Stimulated activated CD8-positive, alpha-beta memory T cell treated with anti-CD3 and anti-CD28 coated beads, Interleukin-2, amount 100 ng/mL, for 1 hour (primary cell): ENCODE data around the gene FOLR1.
"Not testable (repeated sequence)": the region's sequence is repeated elsewhere in the genome, so short reads cannot be mapped to it uniquely, and the experiment has no call there.

Experiments used
- DNase-seq, 2 donors: peaks; one replicate each; pipeline ENCODE4 v3.0.0-alpha.2; 2020; ENCODE audit warnings: low read depth in 2 of 2

FOLR1 gene

DNA sequence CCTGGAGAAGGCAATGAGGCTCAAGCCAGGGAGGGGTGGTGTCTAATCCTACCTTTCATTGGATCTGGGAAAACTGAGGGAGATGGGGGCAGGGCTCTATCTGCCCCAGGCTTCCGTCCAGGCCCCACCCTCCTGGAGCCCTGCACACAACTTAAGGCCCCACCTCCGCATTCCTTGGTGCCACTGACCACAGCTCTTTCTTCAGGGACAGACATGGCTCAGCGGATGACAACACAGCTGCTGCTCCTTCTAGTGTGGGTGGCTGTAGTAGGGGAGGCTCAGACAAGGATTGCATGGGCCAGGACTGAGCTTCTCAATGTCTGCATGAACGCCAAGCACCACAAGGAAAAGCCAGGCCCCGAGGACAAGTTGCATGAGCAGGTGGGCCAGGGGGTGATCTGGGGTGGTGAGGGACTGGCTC lies at the start of gene FOLR1:
FOLR1 (plus strand) TSS at position 180 of the 421 bp plus-strand sequence; CDS start at position 214, 34 bp downstream.
- no peak for DNase-seq

DNA sequence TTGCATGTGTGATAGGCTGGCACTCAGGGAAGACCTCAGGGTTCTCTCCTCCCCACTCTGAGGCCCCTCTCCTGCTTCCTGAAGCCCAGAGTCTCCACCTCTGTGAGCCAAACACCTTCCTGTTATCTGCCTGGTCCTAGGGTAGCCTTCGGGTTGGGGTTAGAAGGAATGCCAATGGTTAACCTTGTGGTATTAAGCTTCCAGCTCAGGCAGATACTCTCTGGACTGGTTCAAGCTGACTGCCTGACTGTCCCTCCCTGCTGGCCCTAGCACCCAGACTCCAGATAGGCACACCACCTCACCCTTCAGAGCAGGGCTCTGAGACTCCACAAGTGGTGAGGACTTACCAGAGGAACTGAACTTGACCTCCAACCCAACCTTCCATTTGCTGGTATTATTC lies 49.4 kb upstream of the FOLR1 start:
- not testable (repeated sequence) for DNase-seq

- DNase-seq: no peak
These were observed 47.0 kb upstream of the FOLR1 start for GRCh38 chr11:72144807-72145565.

GRCh38 chr11:72146625-72147024 lies 45.3 kb upstream of the FOLR1 start:
- DNase-seq: no peak

DNA sequence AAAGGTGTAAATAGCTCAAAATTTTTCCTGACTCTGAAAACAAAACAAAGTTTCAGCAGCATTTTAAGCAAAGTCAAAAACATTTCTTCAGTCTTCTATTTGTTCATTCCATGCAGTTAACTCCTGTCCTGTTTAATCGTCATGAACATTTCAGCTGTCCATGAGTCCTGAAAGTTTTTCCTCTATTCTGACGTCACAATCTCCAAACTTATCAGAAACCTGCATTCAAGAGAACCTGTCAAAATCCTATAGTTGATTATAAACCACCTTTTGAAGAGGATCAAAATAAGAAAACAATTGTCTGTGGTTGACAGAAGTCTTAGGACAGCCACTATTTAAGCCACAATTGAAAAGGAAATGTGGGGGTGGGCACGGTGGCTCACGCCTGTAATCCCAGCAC lies 41.1 kb upstream of the FOLR1 start:
- no peak for DNase-seq

- DNase-seq: not testable (repeated sequence)
These were observed 38.1 kb upstream of the FOLR1 start for GRCh38 chr11:72153874-72154273.

DNA sequence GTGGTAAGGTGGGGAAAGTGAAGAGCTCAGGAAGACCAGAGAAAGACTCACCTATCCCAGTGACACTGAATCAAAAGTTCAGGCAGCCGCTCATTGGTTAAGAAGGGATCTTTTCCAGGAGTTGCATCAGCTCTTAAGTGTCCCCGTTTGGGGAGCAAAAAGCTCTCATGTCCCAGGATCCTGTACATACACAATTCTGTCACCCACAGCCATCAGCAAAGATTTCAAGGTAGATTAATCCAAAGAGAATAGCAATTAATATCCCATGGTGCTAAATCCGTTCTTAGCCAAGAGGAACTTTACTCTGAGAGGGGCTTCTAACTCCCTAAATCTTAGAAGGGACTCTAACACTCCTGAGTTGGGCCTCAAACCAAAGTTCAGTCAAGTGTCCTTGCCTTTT lies 37.1 kb upstream of the FOLR1 start:
- DNase-seq: no peak

DNA sequence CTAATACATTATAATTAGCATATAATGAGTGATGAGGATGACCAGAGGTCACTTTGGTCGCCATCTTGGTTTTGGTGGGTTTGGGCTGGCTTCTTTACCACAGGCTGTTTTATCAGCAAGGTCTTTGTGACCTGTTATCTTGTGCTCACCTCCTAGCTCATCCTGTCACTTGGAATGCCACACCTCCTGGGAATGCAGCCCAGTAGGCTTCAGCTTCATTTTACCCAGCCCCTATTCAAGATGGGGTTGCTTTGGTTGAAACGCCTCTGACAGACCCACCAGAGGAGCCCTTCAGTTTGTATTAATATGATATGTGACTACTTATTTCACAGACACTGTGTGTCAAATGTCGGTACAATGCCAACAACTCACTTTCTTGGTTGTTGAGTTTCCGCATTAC lies 36.2 kb upstream of the FOLR1 start:
- no peak for DNase-seq

DNA sequence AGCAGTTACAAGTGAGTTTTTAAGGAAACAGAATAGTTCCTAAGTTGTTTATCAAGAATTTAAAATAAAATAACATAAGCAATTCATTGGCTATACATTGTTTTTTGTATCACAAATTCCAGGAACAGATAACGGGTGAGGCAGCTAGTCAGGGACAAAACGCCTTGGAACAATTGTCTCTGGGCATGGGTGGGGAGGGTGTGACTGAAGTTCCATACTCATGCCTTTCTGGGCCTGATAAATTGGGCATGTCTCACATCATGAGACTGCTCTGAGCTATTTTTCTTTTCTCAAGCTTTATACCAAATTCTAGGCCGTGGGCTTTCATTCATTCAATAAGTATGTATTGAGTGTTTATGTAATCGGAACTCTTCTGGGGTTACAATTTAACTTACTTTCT lies 34.8 kb upstream of the FOLR1 start:
- DNase-seq: no peak

GRCh38 chr11:72160319-72160718 lies 31.6 kb upstream of the FOLR1 start:
- DNase-seq: no peak

GRCh38 chr11:72162891-72163492 lies 28.9 kb upstream of the FOLR1 start:
- DNase-seq: no peak

- DNase-seq: not testable (repeated sequence)
These were observed 27.8 kb upstream of the FOLR1 start for GRCh38 chr11:72164187-72164586.

GRCh38 chr11:72169046-72169555 lies 22.8 kb upstream of the FOLR1 start:
- DNase-seq: not testable (repeated sequence)

GRCh38 chr11:72169754-72170153 lies 22.2 kb upstream of the FOLR1 start:
- not testable (repeated sequence) for DNase-seq

DNA sequence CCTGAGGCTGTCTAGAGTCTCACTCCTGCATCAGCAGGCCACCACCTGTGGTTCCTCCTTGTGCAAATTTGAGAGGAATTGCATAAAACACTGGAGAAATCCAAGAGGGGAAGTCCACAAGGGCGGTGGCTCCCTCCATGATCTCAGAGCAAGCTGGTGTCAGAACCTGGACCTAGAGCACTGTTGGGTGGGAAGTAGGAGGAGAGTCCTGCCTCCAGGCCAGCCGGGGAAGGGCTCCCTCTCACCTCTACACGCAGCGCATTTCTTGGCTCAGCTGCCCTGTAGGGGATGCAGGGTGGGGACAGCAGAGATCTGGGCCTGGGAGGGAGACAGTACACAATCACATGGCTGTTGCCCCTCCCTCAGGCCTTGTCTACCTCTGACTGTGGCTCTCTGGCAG lies 19.9 kb upstream of the FOLR1 start:
- not testable (repeated sequence) for DNase-seq

- no peak for DNase-seq
These were observed 18.6 kb upstream of the FOLR1 start for GRCh38 chr11:72173291-72173690.

GRCh38 chr11:72174302-72175070 lies 17.5 kb upstream of the FOLR1 start:
- no peak for DNase-seq

GRCh38 chr11:72177656-72178055 lies 14.3 kb upstream of the FOLR1 start:
- no peak for DNase-seq

GRCh38 chr11:72179049-72179803 lies 12.7 kb upstream of the FOLR1 start:
- DNase-seq: no peak

DNA sequence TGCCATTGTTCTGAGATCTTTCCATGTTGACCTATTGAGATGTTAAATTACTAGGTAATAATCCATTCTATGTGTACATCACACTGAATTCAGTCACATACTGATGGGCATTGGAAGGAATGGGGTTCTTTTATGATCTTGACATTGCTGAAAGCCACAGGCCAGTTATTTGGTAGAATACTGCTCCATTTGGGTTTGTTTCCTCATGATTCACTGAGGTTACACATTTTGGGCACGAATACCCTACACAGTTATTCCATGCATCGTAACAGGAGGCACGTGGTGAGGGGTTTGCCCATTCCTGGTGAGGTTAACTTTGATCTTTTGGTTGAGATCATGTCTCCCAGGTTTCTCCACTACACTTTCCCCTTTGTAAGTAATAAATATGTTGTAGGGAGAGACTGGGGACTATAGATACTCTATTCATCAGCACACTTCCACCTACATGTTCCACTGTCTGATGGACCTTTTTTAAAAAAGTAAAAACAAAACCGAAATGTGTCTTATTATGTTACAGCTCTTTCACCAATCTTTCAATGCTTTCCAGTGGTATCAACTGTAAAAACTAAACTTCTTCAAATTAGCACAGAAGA lies 12.0 kb upstream of the FOLR1 start:
- DNase-seq: no peak

GRCh38 chr11:72180892-72181552 lies 10.9 kb upstream of the FOLR1 start:
- DNase-seq: not testable (repeated sequence)
